Keratinocyte (primary cell): ENCODE results near the gene RAET1E. TPM values are rescaled to one million over a fixed set of nuclear protein-coding genes. Genes with fewer than 3 reads are reported as not detected.

Experiments used
- DNase-seq: peaks from one replicate; pipeline ENCODE4 v3.0.0-alpha.2; 2011; ENCODE audit warnings: low read depth, missing footprints, low spot score
- FAIRE-seq: peaks from 2 replicates; lab custom pipeline; 2011; peaks lifted over from hg19 to GRCh38; lab: Jason Lieb, UNC
- H2AFZ ChIP-seq: 2 replicates; pipeline ENCODE4 v1.6.0; 2012; ENCODE audit warnings: low read length, control low read depth, inconsistent platforms; ENCODE audit not compliant: control insufficient read depth
- H3K27ac ChIP-seq: 2 replicates; pipeline ENCODE4 v1.5.1; 2011; ENCODE audit warnings: low read length; ENCODE audit not compliant: control insufficient read depth, insufficient read depth
- H3K27me3 ChIP-seq: 3 replicates; pipeline ENCODE4 v1.6.0; 2011; ENCODE audit warnings: low read length; ENCODE audit not compliant: control insufficient read depth, insufficient read depth; ENCODE audit errors: extremely low read depth
- H3K36me3 ChIP-seq, 2 experiments: 2 replicates in 1 of 2; 3 replicates in 1 of 2; pipeline ENCODE4 v1.5.1; 2011; ENCODE audit warnings: low read length in 2 of 2, mild to moderate bottlenecking in 1 of 2; ENCODE audit not compliant: control insufficient read depth in 2 of 2, insufficient read depth in 2 of 2; ENCODE audit errors: extremely low read depth in 1 of 2
- H3K4me1 ChIP-seq: 3 replicates; pipeline ENCODE4 v1.5.1; 2011; ENCODE audit warnings: low read length; ENCODE audit not compliant: control insufficient read depth, insufficient read depth; ENCODE audit errors: extremely low read depth
- H3K4me2 ChIP-seq: 3 replicates; pipeline ENCODE4 v1.6.0; 2011; ENCODE audit warnings: low read depth, low read length; ENCODE audit not compliant: control insufficient read depth, insufficient read depth; ENCODE audit errors: extremely low read depth
- H3K4me3 ChIP-seq, 3 experiments: fragments of 200-600 bp in 1 of 3; sonication (generic) in 1 of 3; 2 replicates in 2 of 3; 3 replicates in 1 of 3; pipeline ENCODE4 v1.5.1; 2011 to 2016; ENCODE audit warnings: low read length in 3 of 3, mild to moderate bottlenecking in 3 of 3, control low read depth in 2 of 3, inconsistent platforms in 1 of 3, low read depth in 1 of 3, mixed read lengths in 1 of 3, mixed run types in 1 of 3, moderate library complexity in 1 of 3; ENCODE audit not compliant: control insufficient read depth in 2 of 3, insufficient read depth in 2 of 3; ENCODE audit errors: extremely low read depth in 1 of 3
- H3K79me2 ChIP-seq: 2 replicates; pipeline ENCODE4 v1.6.0; 2012; ENCODE audit warnings: low read length; ENCODE audit not compliant: control insufficient read depth, insufficient read depth
- H3K9ac ChIP-seq: 3 replicates; pipeline ENCODE4 v1.6.0; 2011; ENCODE audit warnings: low read length; ENCODE audit not compliant: control insufficient read depth, insufficient read depth; ENCODE audit errors: extremely low read depth
- H3K9me1 ChIP-seq: 3 replicates; pipeline ENCODE4 v1.6.0; 2011; ENCODE audit warnings: low read length; ENCODE audit not compliant: control insufficient read depth, insufficient read depth; ENCODE audit errors: extremely low read depth
- H3K9me3 ChIP-seq: 2 replicates; pipeline ENCODE4 v1.5.1; 2012; ENCODE audit warnings: low read depth, low read length; ENCODE audit not compliant: control insufficient read depth
- H4K20me1 ChIP-seq: 3 replicates; pipeline ENCODE4 v1.6.0; 2011; ENCODE audit warnings: low read length; ENCODE audit not compliant: control insufficient read depth, insufficient read depth; ENCODE audit errors: extremely low read depth
- EZH2 ChIP-seq: IDR thresholded peaks from one replicate; pipeline ENCODE4 v1.6.1; 2012; ENCODE audit warnings: inconsistent platforms, mild to moderate bottlenecking, low read length, moderate library complexity
- dilution Hi-C: fragments of 300-500 bp; cut with MboI; formaldehyde crosslinking; loops from one replicate; pipeline ENCODE4 v1.7.0; 2020; ENCODE audit warnings: low sequenced_read_pairs; ENCODE audit not compliant: extremely low pct_ligation_motif_present
- polyA plus RNA-seq, 5 experiments: library from polyadenylated mRNA; depleted of rRNA in 3 of 5; stranded (reverse) in 3 of 5; stranded (forward) in 1 of 5; unstranded in 1 of 5; fragments of >200 nt; gene quantifications; 1 replicate in 1 of 5; 2 replicates in 3 of 5; 3 replicates in 1 of 5; pipeline versions ENCODE4 v1.2.1 to v1.2.3, GENCODE V29; 2011 to 2012; ENCODE audit warnings: missing spikeins in 2 of 5, low read depth in 1 of 5, low replicate concordance in 1 of 5
- TF ChIP-seq, protein P1 (sequence below), 3 experiments: IDR thresholded peaks in 1 of 3; conservative IDR thresholded peaks in 1 of 3; optimal IDR thresholded peaks in 1 of 3; 2 replicates in 2 of 3; 3 replicates in 1 of 3; pipeline versions ENCODE3 to v1.5.1; 2011; ENCODE audit warnings: low read length in 3 of 3, mild to moderate bottlenecking in 3 of 3, moderate library complexity in 2 of 3, control low read depth in 1 of 3, inconsistent platforms in 1 of 3; ENCODE audit not compliant: insufficient read depth in 2 of 3; ENCODE audit errors: extremely low read depth in 1 of 3

The RAET1E gene
- polyA plus RNA-seq, 1 donor (not counting 4 experiments of a cell fraction or from before 2014, with no cell fraction given): 14.0 TPM

- Histone ChIP-seq H3K9me3 (no peaks in the 10 kb centered on the region), H3K36me3 (no peaks in the 10 kb centered on the region), H3K9ac (peak overlapping the region; percentile 46), H3K9me1 (no peaks in the 10 kb centered on the region), H3K79me2 (no peaks in the 10 kb centered on the region), H4K20me1 (no peaks in the 10 kb centered on the region), H3K4me1 (peaks cover 55% of the 10 kb centered on the region), H2AFZ (peak overlapping the region; percentile 59), H3K4me2 (peak overlapping the region; percentile 57), H3K27ac (peak overlapping the region; percentile 64), H3K4me3 (peak overlapping the region; percentile 3 to 52 (median 12)), H3K27me3 (no peaks in the 10 kb centered on the region)
- no peak for DNase-seq
- TF ChIP-seq, protein P1, sequence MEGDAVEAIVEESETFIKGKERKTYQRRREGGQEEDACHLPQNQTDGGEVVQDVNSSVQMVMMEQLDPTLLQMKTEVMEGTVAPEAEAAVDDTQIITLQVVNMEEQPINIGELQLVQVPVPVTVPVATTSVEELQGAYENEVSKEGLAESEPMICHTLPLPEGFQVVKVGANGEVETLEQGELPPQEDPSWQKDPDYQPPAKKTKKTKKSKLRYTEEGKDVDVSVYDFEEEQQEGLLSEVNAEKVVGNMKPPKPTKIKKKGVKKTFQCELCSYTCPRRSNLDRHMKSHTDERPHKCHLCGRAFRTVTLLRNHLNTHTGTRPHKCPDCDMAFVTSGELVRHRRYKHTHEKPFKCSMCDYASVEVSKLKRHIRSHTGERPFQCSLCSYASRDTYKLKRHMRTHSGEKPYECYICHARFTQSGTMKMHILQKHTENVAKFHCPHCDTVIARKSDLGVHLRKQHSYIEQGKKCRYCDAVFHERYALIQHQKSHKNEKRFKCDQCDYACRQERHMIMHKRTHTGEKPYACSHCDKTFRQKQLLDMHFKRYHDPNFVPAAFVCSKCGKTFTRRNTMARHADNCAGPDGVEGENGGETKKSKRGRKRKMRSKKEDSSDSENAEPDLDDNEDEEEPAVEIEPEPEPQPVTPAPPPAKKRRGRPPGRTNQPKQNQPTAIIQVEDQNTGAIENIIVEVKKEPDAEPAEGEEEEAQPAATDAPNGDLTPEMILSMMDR (optimal IDR thresholded peaks at IDR 0.05 in 1 of 3, IDR thresholded peaks at IDR 0.05 in 1 of 3, conservative IDR thresholded peaks at IDR 0.05 in 1 of 3; ENCODE audit: extremely low read depth in 1 of 3, insufficient read depth in 2 of 3, low read length in 3 of 3): no peak
- TF ChIP-seq EZH2: no peak
- FAIRE-seq: peak; percentile 79
- dilution Hi-C loops: no loop called here
These were observed 757 bp downstream of the RAET1E start for GRCh38 chr6:149897015-149897697.

DNA sequence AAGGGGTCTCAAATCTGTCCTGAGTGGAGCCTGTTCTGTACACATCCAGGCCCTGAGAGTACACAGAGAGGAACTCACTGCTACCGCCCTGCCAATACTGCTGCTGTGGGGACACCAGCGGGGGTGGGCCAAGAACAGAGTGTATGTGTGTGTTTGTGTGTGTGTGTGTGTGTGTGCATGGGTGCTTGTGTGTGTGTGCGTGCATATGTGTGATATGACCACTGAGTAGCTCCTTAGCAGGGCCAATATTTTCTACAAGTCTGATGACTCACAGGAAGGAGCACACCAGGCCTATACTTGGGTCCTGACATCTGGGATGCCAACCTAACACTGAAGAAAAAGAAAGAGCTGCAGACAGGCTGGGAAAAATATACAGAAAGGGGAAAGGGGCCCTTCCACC is 1.4 kb downstream of the RAET1E start:
- Histone ChIP-seq H3K79me2 (no peaks in the 10 kb centered on the region), H3K4me1 (peaks cover 55% of the 10 kb centered on the region)

More for the DNA sequence above, 1.4 kb downstream of the RAET1E start:
- no peak for DNase-seq
- H3K4me2 ChIP-seq: peak overlapping the region; percentile 57
- FAIRE-seq: no peak
- no peaks in the 10 kb centered on the region for H3K36me3 ChIP-seq
- TF ChIP-seq EZH2: no peak
- TF ChIP-seq, protein P1 (optimal IDR thresholded peaks at IDR 0.05 in 1 of 3, IDR thresholded peaks at IDR 0.05 in 1 of 3, conservative IDR thresholded peaks at IDR 0.05 in 1 of 3; ENCODE audit: extremely low read depth in 1 of 3, insufficient read depth in 2 of 3, low read length in 3 of 3): no peak
- no peaks in the 10 kb centered on the region for H4K20me1 ChIP-seq
- peak overlapping the region; percentile 59 for H2AFZ ChIP-seq
- no peaks in the 10 kb centered on the region for H3K9me3 ChIP-seq
- H3K9me1 ChIP-seq: no peaks in the 10 kb centered on the region
- no peaks in the 10 kb centered on the region for H3K27me3 ChIP-seq
- dilution Hi-C loops: no loop called here
- no peak overlapping the region for H3K4me3 ChIP-seq
- H3K9ac ChIP-seq: peak overlapping the region; percentile 46
- peak overlapping the region; percentile 64 for H3K27ac ChIP-seq
